Pancreas (tissue), 10 donors: ENCODE data around the gene POLN. TPM values are rescaled to one million over a fixed set of nuclear protein-coding genes. Genes with fewer than 3 reads are reported as not detected.
A peak's percentile ranks its signal among the peaks of the same experiment; 100 is the strongest.

Experiments used
- ATAC-seq, 4 donors: fragments of 200-7000 bp; cut with Tn5 transposase; one replicate each; pipeline versions ENCODE4 v1.8.0 to v1.9.1; 2020; ENCODE audit warnings: mild to moderate bottlenecking in 4 of 4, moderate library complexity in 4 of 4
- DNase-seq, 6 donors: peaks; one replicate each; pipeline ENCODE4 v3.0.0-alpha.2; 2020
- FAIRE-seq: peaks from 2 replicates; lab custom pipeline; 2012; peaks lifted over from hg19 to GRCh38; lab: Jason Lieb, UNC
- H3K27ac ChIP-seq, 4 donors: fragments of 200-600 bp; sonication (generic); 1 replicate in 3 of 4; 2 replicates in 1 of 4; pipeline versions ENCODE4 v1.5.0 to v1.8.0; 2020
- H3K27me3 ChIP-seq, 4 donors: fragments of 200-600 bp; one replicate each; pipeline ENCODE4 v1.8.0; 2021
- H3K36me3 ChIP-seq, 3 donors: fragments of 200-600 bp; sonication (generic) in 1 of 3; one replicate each; pipeline versions ENCODE4 v1.5.0 to v1.8.0; 2020 to 2021
- H3K4me1 ChIP-seq, 3 donors: fragments of 200-600 bp; one replicate each; pipeline ENCODE4 v1.8.0; 2021
- H3K4me3 ChIP-seq, 4 donors: fragments of 200-600 bp; sonication (generic) in 2 of 4; one replicate each; pipeline versions ENCODE4 v1.5.0 to v1.8.0; 2020 to 2021
- H3K9me3 ChIP-seq, 4 donors: fragments of 200-600 bp; one replicate each; pipeline ENCODE4 v1.8.0; 2021
- CTCF ChIP-seq, 4 donors: fragments of 200-600 bp; sonication (generic) in 3 of 4; IDR thresholded peaks; one replicate each; pipeline versions ENCODE4 v1.5.0 to v1.8.0; 2021; ENCODE audit warnings: antibody characterized with exemption in 4 of 4
- WGBS, 2 donors: extraction: QIAGEN DNeasy Blood & Tissue Kit; methylation state at CpG; one replicate each; pipeline ENCODE4 v1.1.7; 2013; 5-methylcytosine and 5-hydroxymethylcytosine counted together
- intact Hi-C, 3 donors: fragments of 100-400 bp; cut with DNase I; formaldehyde crosslinking; loops; one replicate each; pipeline versions ENCODE4 v1.11.1 to v1.14.2; 2022
- polyA plus RNA-seq, 2 donors: library from polyadenylated mRNA; stranded (reverse); fragments of 200-250 nt; gene quantifications; one replicate each; pipeline ENCODE4 v1.2.3, GENCODE V29; 2013
- total RNA-seq, 6 donors: library from RNA; stranded (reverse); fragmentation: NEBNext Ultra II Directional in 4 of 6; extraction: Animal tissue kit (Norgen Biotek cat#: 25700) in 4 of 6; gene quantifications; one replicate each; pipeline versions ENCODE4 v1.2.1 to v1.2.4, GENCODE V29; 2021 to 2023
- donor health status: healthy with polysubstance abuse.
- donor health status: DM: no; HTN: no; CAD: no; lungs with moderate emphysema.
- donor health status: DM: no; HTN: no; CAD: no.
- donor health status: control.
- donor health status: control.
- donor health status: Bipolar disorder and iron deficiency.
- donor health status: DM: yes; HTN: yes; CAD: no.
- donor health status: DM: no; HTN: no; CAD: no.
- donor health status: DM: no; HTN: no; CAD: no.
- donor health status: DM: yes; HTN: yes; CAD: no.

Gene POLN
- total and polyA plus RNA-seq, 8 donors = 0.95 to 3.6 (median 1.9) TPM

GRCh38 chr4:2063557-2064275, 178.2 kb downstream of the POLN start:
- peak in 2 of 6 donors; percentile 53 to 73 for DNase-seq
- Histone ChIP-seq H3K36me3 (no peaks in the 10 kb centered on the region), H3K27me3 (no peaks in the 10 kb centered on the region), H3K27ac (no peak overlapping the region), H3K4me3 (no peak overlapping the region), H3K9me3 (no peaks in the 10 kb centered on the region), H3K4me1 (no peaks in the 10 kb centered on the region)
- 92 to 94% methylated on average over 36 to 53 of the region's 53 CpGs for WGBS, 2 donors
- intact Hi-C loops = no loop called here
- no peak for TF ChIP-seq CTCF (IDR thresholded peaks at IDR 0.05)
- FAIRE-seq = no peak
- ATAC-seq = no peak

GRCh38 chr4:2062808-2063524, 179.0 kb downstream of the POLN start:
- no peak overlapping the region for H3K4me3 ChIP-seq
- H3K9me3 ChIP-seq = no peaks in the 10 kb centered on the region
- H3K36me3 ChIP-seq = no peaks in the 10 kb centered on the region
- H3K27ac ChIP-seq = no peak overlapping the region
- intact Hi-C loops = no loop called here
- 57 to 59% methylated on average over 15 to 16 of the region's 16 CpGs for WGBS, 2 donors
- peak in 1 of 4 donors; percentile 8 for ATAC-seq
- no peaks in the 10 kb centered on the region for H3K27me3 ChIP-seq
- peak in 3 of 6 donors; percentile 58 to 78 (median 63) for DNase-seq
- H3K4me1 ChIP-seq = no peaks in the 10 kb centered on the region
- no peak for TF ChIP-seq CTCF (IDR thresholded peaks at IDR 0.05)
- no peak for FAIRE-seq

- H3K4me3 ChIP-seq = no peak overlapping the region
- no peak for TF ChIP-seq CTCF (IDR thresholded peaks at IDR 0.05)
- H3K36me3 ChIP-seq = no peaks in the 10 kb centered on the region
- no peaks in the 10 kb centered on the region for H3K27me3 ChIP-seq
- H3K27ac ChIP-seq = no peak overlapping the region
- no peak for ATAC-seq
- no peaks in the 10 kb centered on the region for H3K9me3 ChIP-seq
- peak in 1 of 6 donors; percentile 67 for DNase-seq
- 79 to 80% methylated on average over 11 of the region's 11 CpGs for WGBS, 2 donors
- FAIRE-seq = no peak
- intact Hi-C loops = no loop called here
- H3K4me1 ChIP-seq = no peaks in the 10 kb centered on the region
Observed at GRCh38 chr4:2062168-2062807, 179.6 kb downstream of the POLN start.

- Histone ChIP-seq H3K27me3 (no peaks in the 10 kb centered on the region), H3K4me3 (peak overlapping the region in 2 of 4 donors; percentile 10 to 45), H3K36me3 (no peaks in the 10 kb centered on the region), H3K27ac (peak overlapping the region in 1 of 4 donors; percentile 16), H3K9me3 (no peaks in the 10 kb centered on the region), H3K4me1 (no peaks in the 10 kb centered on the region)
- ATAC-seq (peak in 3 of 4 donors; percentile 4 to 12 (median 7)), FAIRE-seq (no peak), DNase-seq (peak in 2 of 6 donors; percentile 59 to 84)
- 55 to 60% methylated on average over 40 to 42 of the region's 42 CpGs for WGBS, 2 donors
- intact Hi-C loops = no loop called here
- no peak for TF ChIP-seq CTCF (IDR thresholded peaks at IDR 0.05)
Observed at GRCh38 chr4:2061186-2062131, 180.5 kb downstream of the POLN start.
